Measurements from ENCODE around the gene PLEKHA1.

The PLEKHA1 gene

DNA sequence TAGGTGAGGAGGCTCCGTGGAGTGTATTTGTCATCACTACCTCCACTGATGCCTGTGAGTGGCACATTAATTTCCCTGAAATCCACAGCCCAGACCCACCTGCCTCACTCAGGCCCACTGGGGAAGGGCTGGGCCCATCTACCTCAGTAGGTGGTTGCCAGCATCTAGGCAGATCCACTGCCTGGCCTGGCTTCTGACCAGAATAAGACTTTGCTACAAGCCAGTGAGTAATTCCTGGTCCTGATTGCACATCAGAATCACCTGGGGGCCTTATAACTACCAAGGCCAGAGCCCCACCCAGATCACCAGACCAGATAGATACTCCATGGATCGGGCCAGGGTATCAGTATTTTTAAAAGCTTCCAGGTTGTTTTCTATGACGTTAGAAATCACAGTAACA lies 37.5 kb upstream of the PLEKHA1 start:
- Histone ChIP-seq H3K9ac (ENCODE audit: low read length) (no peak overlapping the region), H3K4me3 (ENCODE audit: low read depth in 1 of 2, low read length in 2 of 2) (no peak overlapping the region), H3K36me3 (ENCODE audit: insufficient read depth, low read length) (no peaks in the 10 kb centered on the region), H3K27me3 (ENCODE audit: control insufficient read depth in 1 of 2, insufficient read depth in 2 of 2, low read length in 2 of 2) (no peaks in the 10 kb centered on the region), H3K4me1 (ENCODE audit: insufficient read depth, low read length) (peaks cover 13% of the 10 kb centered on the region), H3K27ac (ENCODE audit: low read depth, low read length) (no peak overlapping the region), H3K9me3 (ENCODE audit: low read length) (no peaks in the 10 kb centered on the region)

DNA sequence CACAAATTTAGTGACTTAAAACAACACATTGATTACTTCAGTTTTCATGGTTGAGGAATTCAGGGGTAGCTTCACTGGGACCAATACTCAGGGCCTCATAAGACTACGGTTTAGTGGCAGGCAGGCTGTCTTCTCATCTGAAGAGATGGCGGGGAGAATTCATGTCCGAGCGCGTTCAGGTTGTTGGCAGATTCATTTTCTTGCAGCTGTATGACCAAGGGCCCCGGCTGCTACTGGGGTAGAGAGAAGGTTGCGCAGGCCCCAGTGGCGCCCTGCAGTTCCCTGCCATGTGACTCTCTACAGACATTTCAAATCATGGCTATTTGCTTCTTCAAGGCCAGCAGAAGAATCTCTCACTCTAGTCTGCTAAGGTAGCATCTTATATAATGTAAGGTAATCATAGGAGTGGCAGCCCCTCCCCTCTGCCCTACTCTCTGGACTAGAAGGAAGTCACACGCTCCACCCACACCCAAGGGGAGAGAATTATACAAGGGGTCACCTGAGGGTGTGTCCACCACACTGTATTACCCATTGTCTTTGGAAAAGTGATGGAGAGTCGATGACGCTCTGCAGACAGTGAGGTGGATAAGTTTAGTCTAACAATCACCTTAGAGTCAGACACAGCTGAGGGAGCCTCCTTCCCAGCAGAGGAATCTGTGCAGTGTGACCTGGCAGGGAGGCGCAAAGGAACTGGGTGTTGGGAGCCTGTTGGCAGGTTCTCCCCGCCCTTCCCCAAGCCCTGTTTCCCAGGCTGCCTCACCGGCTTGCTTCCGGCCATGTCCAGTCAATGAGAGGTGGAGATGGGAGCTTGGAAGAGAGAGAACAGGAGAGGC lies 35.7 kb upstream of the PLEKHA1 start:
- Histone ChIP-seq H3K4me3 (ENCODE audit: low read depth in 1 of 2, low read length in 2 of 2) (no peak overlapping the region), H3K9ac (ENCODE audit: low read length) (no peak overlapping the region), H3K9me3 (ENCODE audit: low read length) (no peaks in the 10 kb centered on the region), H3K27me3 (ENCODE audit: control insufficient read depth in 1 of 2, insufficient read depth in 2 of 2, low read length in 2 of 2) (no peaks in the 10 kb centered on the region), H3K4me1 (ENCODE audit: insufficient read depth, low read length) (peaks cover 23% of the 10 kb centered on the region), H3K27ac (ENCODE audit: low read depth, low read length) (no peak overlapping the region), H3K36me3 (ENCODE audit: insufficient read depth, low read length) (no peaks in the 10 kb centered on the region)

DNA sequence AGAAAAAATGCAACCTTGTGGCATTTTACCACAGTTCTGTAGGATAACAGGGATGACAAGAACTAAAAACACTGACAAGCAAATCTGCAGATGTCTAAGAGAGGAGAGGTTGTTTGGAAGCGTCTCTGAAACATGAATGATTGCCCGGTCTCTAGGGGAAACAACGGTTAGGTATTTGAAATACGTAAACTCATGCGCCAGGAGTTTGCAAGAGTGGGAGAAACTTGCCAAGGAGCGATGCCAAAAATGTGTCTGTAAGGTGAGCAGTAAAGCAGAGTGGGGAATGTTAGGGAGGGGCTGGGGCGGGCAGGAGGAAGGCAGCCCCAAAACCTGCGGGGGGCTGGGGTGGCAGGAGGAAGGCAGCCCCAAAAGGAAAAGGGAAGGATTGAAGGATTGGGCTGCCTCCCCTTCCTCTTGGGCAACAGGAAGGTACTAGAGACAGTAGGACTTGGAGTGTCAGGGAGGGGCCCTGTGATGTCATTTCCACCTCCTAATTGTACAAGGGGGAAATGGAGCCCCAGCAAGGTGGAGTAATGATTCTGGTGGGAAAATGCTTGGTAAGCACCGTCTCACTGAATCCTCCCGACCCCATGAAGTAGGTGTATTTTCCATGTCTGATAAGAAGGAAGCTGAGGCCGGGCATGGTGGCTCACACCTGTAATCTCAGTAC lies 33.2 kb upstream of the PLEKHA1 start:
- no peak overlapping the region for H3K27ac ChIP-seq (ENCODE audit: low read depth, low read length)
- no peaks in the 10 kb centered on the region for H3K27me3 ChIP-seq (ENCODE audit: control insufficient read depth in 1 of 2, insufficient read depth in 2 of 2, low read length in 2 of 2)
- H3K9me3 ChIP-seq (ENCODE audit: low read length) = no peaks in the 10 kb centered on the region
- no peaks in the 10 kb centered on the region for H3K36me3 ChIP-seq (ENCODE audit: insufficient read depth, low read length)
- H3K9ac ChIP-seq (ENCODE audit: low read length) = no peak overlapping the region
- H3K4me1 ChIP-seq (ENCODE audit: insufficient read depth, low read length) = peaks cover 23% of the 10 kb centered on the region
- H3K4me3 ChIP-seq (ENCODE audit: low read depth in 1 of 2, low read length in 2 of 2) = no peak overlapping the region

DNA sequence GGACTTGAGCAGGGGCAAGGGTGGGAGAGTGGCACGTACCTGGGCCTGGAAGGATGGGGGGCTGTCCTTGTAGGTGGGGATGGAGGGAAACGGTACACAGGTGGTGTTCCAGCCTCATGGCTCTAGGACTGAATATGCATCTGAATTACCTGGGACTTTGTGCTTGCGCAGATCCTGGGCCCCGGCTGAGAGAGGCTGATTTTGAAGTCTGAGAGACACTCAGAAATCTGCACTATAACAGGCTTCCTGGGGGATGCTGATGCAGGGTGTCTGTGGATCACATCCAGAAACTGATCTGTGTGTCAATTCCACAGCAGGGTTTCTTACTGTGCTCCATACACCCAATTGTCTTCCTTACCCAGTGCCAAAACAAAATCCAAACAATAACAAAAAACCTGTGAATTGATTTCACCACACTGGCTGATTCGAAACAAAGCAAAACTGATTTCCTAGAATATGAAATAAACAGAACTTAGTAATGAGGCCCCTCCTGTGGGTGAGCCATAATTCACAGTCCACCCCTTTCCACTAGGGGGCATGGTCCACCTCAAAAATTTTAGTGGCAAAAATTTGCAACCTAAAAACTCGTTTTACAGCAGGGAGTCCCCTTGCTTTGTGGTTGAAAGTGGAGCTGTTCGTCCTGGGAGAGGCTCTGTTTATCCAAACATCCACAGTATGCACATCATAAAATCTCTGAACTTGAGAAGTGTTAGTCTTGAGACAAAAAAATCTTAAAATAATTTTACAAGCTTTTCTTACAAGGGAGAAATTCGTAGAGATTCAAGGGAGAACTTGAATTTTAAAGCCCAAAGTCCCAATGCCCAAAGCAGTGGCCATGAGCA lies 32.0 kb upstream of the PLEKHA1 start:
- Histone ChIP-seq H3K27ac (ENCODE audit: low read depth, low read length) (no peak overlapping the region), H3K9ac (ENCODE audit: low read length) (no peak overlapping the region), H3K4me1 (ENCODE audit: insufficient read depth, low read length) (peaks cover 23% of the 10 kb centered on the region), H3K4me3 (ENCODE audit: low read depth in 1 of 2, low read length in 2 of 2) (no peak overlapping the region), H3K9me3 (ENCODE audit: low read length) (no peaks in the 10 kb centered on the region), H3K36me3 (ENCODE audit: insufficient read depth, low read length) (no peaks in the 10 kb centered on the region), H3K27me3 (ENCODE audit: control insufficient read depth in 1 of 2, insufficient read depth in 2 of 2, low read length in 2 of 2) (no peaks in the 10 kb centered on the region)

DNA sequence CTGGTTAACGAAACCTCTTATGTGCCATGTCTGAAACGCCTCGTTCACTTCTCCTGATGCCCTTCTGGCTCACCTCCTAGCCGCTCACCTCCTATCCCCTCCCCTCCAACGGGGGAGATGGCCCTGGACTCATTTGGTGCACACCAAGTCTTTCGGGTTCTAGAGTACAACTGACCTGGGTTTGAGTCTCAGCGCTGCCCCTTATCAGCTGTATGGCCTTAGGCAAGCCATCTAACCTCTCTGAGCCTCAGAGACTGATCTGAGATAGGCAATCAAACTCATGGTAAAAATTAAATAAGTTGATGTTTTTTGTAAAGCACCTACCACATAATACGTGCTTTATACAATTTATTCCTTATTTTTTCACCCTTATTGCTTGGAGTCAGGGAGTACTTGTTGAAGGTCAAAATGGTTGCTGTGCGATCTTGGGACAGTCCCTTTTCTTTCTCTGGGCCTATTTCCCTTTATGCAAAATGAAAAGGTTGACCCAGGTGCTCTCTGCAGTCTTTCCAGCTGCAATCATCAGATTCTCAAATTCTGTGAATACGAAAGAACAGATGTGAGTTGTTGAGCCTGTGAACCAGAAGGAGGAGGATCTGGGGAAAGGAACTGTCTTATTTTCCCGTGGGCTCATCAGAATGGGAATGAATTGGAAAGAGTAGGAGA lies 31.2 kb upstream of the PLEKHA1 start:
- Histone ChIP-seq H3K27me3 (ENCODE audit: control insufficient read depth in 1 of 2, insufficient read depth in 2 of 2, low read length in 2 of 2) (no peaks in the 10 kb centered on the region), H3K27ac (ENCODE audit: low read depth, low read length) (no peak overlapping the region), H3K4me1 (ENCODE audit: insufficient read depth, low read length) (peaks cover 23% of the 10 kb centered on the region), H3K9me3 (ENCODE audit: low read length) (no peaks in the 10 kb centered on the region), H3K4me3 (ENCODE audit: low read depth in 1 of 2, low read length in 2 of 2) (no peak overlapping the region), H3K36me3 (ENCODE audit: insufficient read depth, low read length) (no peaks in the 10 kb centered on the region), H3K9ac (ENCODE audit: low read length) (no peak overlapping the region)

DNA sequence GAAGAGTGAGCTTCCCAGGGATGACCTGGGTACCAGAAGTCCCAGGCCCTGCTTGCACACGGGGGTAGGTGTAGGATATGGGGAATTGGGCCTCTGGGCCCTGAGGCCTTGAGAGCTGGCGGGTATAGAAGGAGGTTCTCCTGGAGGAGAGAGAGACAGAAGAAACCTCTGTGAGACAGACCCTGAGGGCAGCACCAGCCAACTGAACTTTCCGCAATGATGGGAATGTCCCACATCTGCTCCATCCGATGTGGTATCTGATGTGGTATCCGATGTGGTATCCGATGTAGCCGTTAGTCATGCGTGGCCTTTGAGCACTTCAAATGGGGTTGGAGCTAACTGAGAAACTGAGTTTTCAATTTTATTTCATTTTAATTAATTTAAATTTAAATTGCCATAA lies 30.6 kb upstream of the PLEKHA1 start:
- Histone ChIP-seq H3K4me1 (ENCODE audit: insufficient read depth, low read length) (peaks cover 23% of the 10 kb centered on the region), H3K9me3 (ENCODE audit: low read length) (no peaks in the 10 kb centered on the region), H3K4me3 (ENCODE audit: low read depth in 1 of 2, low read length in 2 of 2) (no peak overlapping the region), H3K27ac (ENCODE audit: low read depth, low read length) (no peak overlapping the region), H3K27me3 (ENCODE audit: control insufficient read depth in 1 of 2, insufficient read depth in 2 of 2, low read length in 2 of 2) (no peaks in the 10 kb centered on the region), H3K9ac (ENCODE audit: low read length) (no peak overlapping the region), H3K36me3 (ENCODE audit: insufficient read depth, low read length) (no peaks in the 10 kb centered on the region)

DNA sequence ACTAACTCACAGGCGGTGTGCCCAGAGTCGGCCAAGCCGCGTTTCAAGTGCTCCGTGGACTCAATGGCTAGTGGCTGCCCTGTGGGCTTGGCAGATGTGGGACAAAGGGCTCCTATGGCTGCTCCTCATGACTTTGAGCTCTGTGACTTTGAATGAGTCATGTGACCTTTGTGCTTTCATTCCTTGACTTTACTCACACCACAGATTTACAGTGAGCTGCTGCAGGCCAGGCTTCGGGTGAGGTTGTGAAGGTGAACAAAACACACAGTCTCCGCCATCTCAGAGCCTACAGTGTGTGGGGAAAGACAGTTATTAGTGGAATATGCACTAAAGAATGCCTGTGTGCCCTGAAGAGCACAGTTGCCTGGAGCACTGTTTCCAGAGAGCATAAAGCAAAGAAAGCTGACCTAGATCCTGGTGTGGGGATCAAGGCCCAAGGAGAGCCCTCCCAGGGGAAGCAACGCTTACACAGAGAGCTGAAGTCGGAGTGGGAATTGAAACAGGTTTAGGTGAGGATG lies 29.7 kb upstream of the PLEKHA1 start:
- Histone ChIP-seq H3K4me3 (ENCODE audit: low read depth in 1 of 2, low read length in 2 of 2) (no peak overlapping the region), H3K4me1 (ENCODE audit: insufficient read depth, low read length) (peaks cover 23% of the 10 kb centered on the region), H3K27ac (ENCODE audit: low read depth, low read length) (no peak overlapping the region), H3K9ac (ENCODE audit: low read length) (no peak overlapping the region), H3K9me3 (ENCODE audit: low read length) (no peaks in the 10 kb centered on the region), H3K36me3 (ENCODE audit: insufficient read depth, low read length) (no peaks in the 10 kb centered on the region), H3K27me3 (ENCODE audit: control insufficient read depth in 1 of 2, insufficient read depth in 2 of 2, low read length in 2 of 2) (no peaks in the 10 kb centered on the region)

DNA sequence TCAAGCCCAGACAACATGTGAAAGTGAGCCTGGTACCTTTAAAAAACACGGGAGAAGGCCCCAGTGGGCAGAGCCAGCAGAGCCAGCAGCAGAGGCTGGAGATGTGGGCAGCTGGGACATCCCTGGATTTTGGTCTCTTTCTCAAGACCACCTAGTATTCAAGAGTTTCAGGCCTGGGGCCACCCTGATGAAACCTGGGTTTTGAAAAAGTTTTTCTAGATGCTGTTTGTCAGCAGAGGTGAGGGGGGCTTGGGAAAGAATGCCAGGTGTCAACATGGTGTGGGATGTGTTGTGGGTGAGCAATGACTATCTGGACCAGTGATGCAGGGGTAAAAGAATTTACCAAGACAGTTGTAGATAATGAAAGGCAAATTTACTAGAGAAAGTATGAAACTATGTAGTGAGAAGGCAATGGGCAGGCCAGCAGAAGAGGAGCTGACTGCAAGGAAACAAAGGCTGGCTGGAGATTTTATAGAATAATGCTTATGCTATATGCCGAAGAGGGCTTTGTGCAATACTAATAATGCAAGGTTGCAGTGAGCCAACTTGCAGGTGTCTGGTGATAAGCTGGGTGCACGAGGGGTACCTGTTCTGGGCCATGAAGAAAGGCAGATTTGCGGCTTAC lies 28.1 kb upstream of the PLEKHA1 start:
- no peak overlapping the region for H3K9ac ChIP-seq (ENCODE audit: low read length)
- no peaks in the 10 kb centered on the region for H3K36me3 ChIP-seq (ENCODE audit: insufficient read depth, low read length)
- no peak overlapping the region for H3K4me3 ChIP-seq (ENCODE audit: low read depth in 1 of 2, low read length in 2 of 2)
- peaks cover 11% of the 10 kb centered on the region for H3K4me1 ChIP-seq (ENCODE audit: insufficient read depth, low read length)
- H3K9me3 ChIP-seq (ENCODE audit: low read length) = no peaks in the 10 kb centered on the region
- no peak overlapping the region for H3K27ac ChIP-seq (ENCODE audit: low read depth, low read length)
- no peaks in the 10 kb centered on the region for H3K27me3 ChIP-seq (ENCODE audit: control insufficient read depth in 1 of 2, insufficient read depth in 2 of 2, low read length in 2 of 2)

DNA sequence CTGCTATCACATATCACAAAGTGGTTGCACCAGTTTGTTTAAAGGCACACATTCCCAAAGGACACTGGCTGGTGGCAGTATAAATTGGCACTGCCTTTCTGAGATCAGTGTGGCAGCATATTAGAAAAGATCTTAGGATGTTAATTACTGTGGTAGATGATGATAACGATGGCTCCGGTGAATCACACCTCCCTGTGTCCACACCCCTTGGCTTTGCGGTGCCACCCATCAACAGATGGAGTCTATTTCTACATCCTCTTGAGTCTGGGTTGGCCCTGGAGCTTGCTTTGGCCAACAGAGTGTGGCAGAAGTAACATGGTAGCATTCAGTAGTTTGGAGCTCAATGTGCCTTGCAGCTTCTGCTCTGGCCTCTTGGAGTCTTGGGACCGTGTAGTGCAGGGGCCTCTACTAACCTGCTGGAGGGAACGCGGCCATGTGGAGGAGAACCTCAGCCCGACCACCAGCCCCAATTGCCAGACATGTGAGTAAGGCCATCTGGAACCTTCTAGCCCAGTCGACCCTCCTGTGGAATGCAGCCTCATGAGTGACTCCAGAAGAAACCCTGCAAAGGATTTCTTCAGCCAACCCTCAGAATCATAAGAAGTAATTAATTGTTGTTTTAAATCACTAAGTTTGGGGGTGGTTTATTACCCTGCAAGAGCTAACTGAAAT lies 27.2 kb upstream of the PLEKHA1 start:
- Histone ChIP-seq H3K4me1 (ENCODE audit: insufficient read depth, low read length) (peaks cover 9% of the 10 kb centered on the region), H3K9me3 (ENCODE audit: low read length) (no peaks in the 10 kb centered on the region), H3K27me3 (ENCODE audit: control insufficient read depth in 1 of 2, insufficient read depth in 2 of 2, low read length in 2 of 2) (no peaks in the 10 kb centered on the region), H3K27ac (ENCODE audit: low read depth, low read length) (no peak overlapping the region), H3K9ac (ENCODE audit: low read length) (no peak overlapping the region), H3K36me3 (ENCODE audit: insufficient read depth, low read length) (no peaks in the 10 kb centered on the region), H3K4me3 (ENCODE audit: low read depth in 1 of 2, low read length in 2 of 2) (no peak overlapping the region)

DNA sequence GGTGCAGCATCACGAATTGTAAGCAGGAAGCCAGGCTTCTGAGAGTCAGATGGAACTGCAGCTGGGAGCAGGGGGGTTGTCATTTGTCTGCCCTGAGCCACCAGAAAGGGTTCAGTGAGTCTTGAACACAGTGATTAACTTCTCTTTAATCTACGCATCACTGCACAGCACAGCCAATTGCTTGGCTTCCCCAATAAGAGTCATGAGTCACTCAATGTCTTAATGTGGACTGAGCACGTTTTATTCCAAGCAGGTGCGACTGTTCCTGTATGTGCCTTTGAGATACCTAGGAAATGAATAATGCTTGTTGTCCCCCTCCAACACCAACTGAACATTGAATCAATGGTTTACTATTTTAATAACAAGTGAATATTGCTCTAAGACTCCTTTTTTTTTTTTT lies 26.0 kb upstream of the PLEKHA1 start:
- Histone ChIP-seq H3K4me3 (ENCODE audit: low read depth in 1 of 2, low read length in 2 of 2) (no peak overlapping the region), H3K27me3 (ENCODE audit: control insufficient read depth in 1 of 2, insufficient read depth in 2 of 2, low read length in 2 of 2) (no peaks in the 10 kb centered on the region), H3K27ac (ENCODE audit: low read depth, low read length) (no peak overlapping the region), H3K9ac (ENCODE audit: low read length) (no peak overlapping the region), H3K9me3 (ENCODE audit: low read length) (no peaks in the 10 kb centered on the region), H3K36me3 (ENCODE audit: insufficient read depth, low read length) (no peaks in the 10 kb centered on the region), H3K4me1 (ENCODE audit: insufficient read depth, low read length) (no peaks in the 10 kb centered on the region)

Measured in muscle layer of colon (tissue), 2 donors.